Activated naive CD8-positive, alpha-beta T cell treated with anti-CD3 and anti-CD28 coated beads, Interleukin-2, amount 50 U/mL, for 24 hours (primary cell): ENCODE measurements around the gene RCE1.

Source experiments
- ATAC-seq: fragments of 150-1000 bp; cut with Tn5 transposase; one replicate; pipeline ENCODE4 v1.10.0; 2021
- DNase-seq: peaks from one replicate; pipeline ENCODE4 v3.0.0; 2021
- H3K27ac Mint-ChIP-seq: one replicate; pipeline ENCODE4 v1.8.0; 2021; ENCODE audit warnings: mild to moderate bottlenecking, mixed read lengths
- H3K27me3 Mint-ChIP-seq: one replicate; pipeline ENCODE4 v1.8.0; 2021; ENCODE audit warnings: mixed read lengths
- H3K36me3 Mint-ChIP-seq: one replicate; pipeline ENCODE4 v1.8.0; 2021; ENCODE audit warnings: low read depth, mixed read lengths
- H3K4me1 Mint-ChIP-seq: one replicate; pipeline ENCODE4 v1.8.0; 2021; ENCODE audit warnings: mixed read lengths
- H3K4me3 Mint-ChIP-seq: one replicate; pipeline ENCODE4 v1.8.0; 2021; ENCODE audit warnings: mild to moderate bottlenecking, moderate library complexity, mixed read lengths
- H3K9me3 Mint-ChIP-seq: one replicate; pipeline ENCODE4 v1.8.0; 2021; ENCODE audit warnings: mixed read lengths

The RCE1 gene

GRCh38 chr11:66894141-66894540 is 50.9 kb downstream of the RCE1 start:
- Mint-ChIP-seq H3K4me3 (no peak overlapping the region), H3K27ac (no peak overlapping the region), H3K4me1 (peaks cover 12% of the 10 kb centered on the region), H3K36me3 (peaks cover 2% of the 10 kb centered on the region), H3K9me3 (no peaks in the 10 kb centered on the region), H3K27me3 (peaks cover 2% of the 10 kb centered on the region)
- no peak for ATAC-seq
- DNase-seq: no peak
